Parathyroid adenoma (tissue), 2 donors: ENCODE data around the gene PLEKHA6.

Experiments used
- H2AFZ ChIP-seq: fragments of 300-600 bp; sonication (generic); one replicate; pipeline ENCODE4 v1.7.0; 2017; ENCODE audit warnings: antibody characterized with exemption, mild to moderate bottlenecking
- H3K27ac ChIP-seq: fragments of 300-600 bp; sonication (generic); one replicate; pipeline ENCODE4 v1.7.0; 2017
- H3K27me3 ChIP-seq: fragments of 300-600 bp; sonication (generic); one replicate; pipeline ENCODE4 v1.7.0; 2017; ENCODE audit warnings: low read length; ENCODE audit not compliant: control insufficient read depth, insufficient read depth
- H3K36me3 ChIP-seq: fragments of 300-600 bp; sonication (generic); one replicate; pipeline ENCODE4 v1.7.0; 2017; ENCODE audit warnings: low read length; ENCODE audit not compliant: control insufficient read depth, insufficient read depth
- H3K4me1 ChIP-seq: fragments of 300-600 bp; sonication (generic); one replicate; pipeline ENCODE4 v1.7.0; 2017; ENCODE audit warnings: control low read depth
- H3K4me2 ChIP-seq: fragments of 300-600 bp; sonication (generic); one replicate; pipeline ENCODE4 v1.7.0; 2017; ENCODE audit warnings: low read length
- H3K4me3 ChIP-seq: fragments of 300-600 bp; sonication (generic); one replicate; pipeline ENCODE4 v1.7.0; 2017; ENCODE audit warnings: low read depth, low read length
- H3K79me2 ChIP-seq: fragments of 300-600 bp; sonication (generic); one replicate; pipeline ENCODE4 v1.7.0; 2017; ENCODE audit warnings: control low read depth
- H3K9ac ChIP-seq: fragments of 300-600 bp; sonication (generic); one replicate; pipeline ENCODE4 v1.7.0; 2017; ENCODE audit warnings: mild to moderate bottlenecking
- H3K9me3 ChIP-seq: fragments of 300-600 bp; sonication (generic); one replicate; pipeline ENCODE4 v1.7.0; 2017; ENCODE audit warnings: low read length; ENCODE audit not compliant: control insufficient read depth
- TF ChIP-seq, protein P1 (sequence below): fragments of 300-600 bp; sonication (generic); IDR thresholded peaks from one replicate; pipeline ENCODE4 v1.7.0; 2017; ENCODE audit warnings: antibody characterized with exemption, mild to moderate bottlenecking
- donor health status: primary hyperparathyroidism.

Gene PLEKHA6

GRCh38 chr1:204359131-204359473 is 627 bp downstream of the PLEKHA6 start:
- Histone ChIP-seq H3K4me3 (no peak overlapping the region), H3K36me3 (no peaks in the 10 kb centered on the region), H3K4me2 (no peak overlapping the region), H3K9ac (no peak overlapping the region), H3K27ac (no peak overlapping the region), H3K9me3 (no peaks in the 10 kb centered on the region), H3K4me1 (no peaks in the 10 kb centered on the region), H3K27me3 (no peaks in the 10 kb centered on the region), H2AFZ (no peak overlapping the region), H3K79me2 (no peaks in the 10 kb centered on the region)
- TF ChIP-seq, protein P1, sequence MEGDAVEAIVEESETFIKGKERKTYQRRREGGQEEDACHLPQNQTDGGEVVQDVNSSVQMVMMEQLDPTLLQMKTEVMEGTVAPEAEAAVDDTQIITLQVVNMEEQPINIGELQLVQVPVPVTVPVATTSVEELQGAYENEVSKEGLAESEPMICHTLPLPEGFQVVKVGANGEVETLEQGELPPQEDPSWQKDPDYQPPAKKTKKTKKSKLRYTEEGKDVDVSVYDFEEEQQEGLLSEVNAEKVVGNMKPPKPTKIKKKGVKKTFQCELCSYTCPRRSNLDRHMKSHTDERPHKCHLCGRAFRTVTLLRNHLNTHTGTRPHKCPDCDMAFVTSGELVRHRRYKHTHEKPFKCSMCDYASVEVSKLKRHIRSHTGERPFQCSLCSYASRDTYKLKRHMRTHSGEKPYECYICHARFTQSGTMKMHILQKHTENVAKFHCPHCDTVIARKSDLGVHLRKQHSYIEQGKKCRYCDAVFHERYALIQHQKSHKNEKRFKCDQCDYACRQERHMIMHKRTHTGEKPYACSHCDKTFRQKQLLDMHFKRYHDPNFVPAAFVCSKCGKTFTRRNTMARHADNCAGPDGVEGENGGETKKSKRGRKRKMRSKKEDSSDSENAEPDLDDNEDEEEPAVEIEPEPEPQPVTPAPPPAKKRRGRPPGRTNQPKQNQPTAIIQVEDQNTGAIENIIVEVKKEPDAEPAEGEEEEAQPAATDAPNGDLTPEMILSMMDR, result no peak

- no peaks in the 10 kb centered on the region for H3K4me1 ChIP-seq
- H3K27me3 ChIP-seq, result no peaks in the 10 kb centered on the region
- H2AFZ ChIP-seq, result no peak overlapping the region
- no peak overlapping the region for H3K4me3 ChIP-seq
- no peak overlapping the region for H3K27ac ChIP-seq
- no peak overlapping the region for H3K4me2 ChIP-seq
- TF ChIP-seq, protein P1, result no peak
- no peaks in the 10 kb centered on the region for H3K9me3 ChIP-seq
- H3K36me3 ChIP-seq, result no peaks in the 10 kb centered on the region
- H3K9ac ChIP-seq, result no peak overlapping the region
- no peaks in the 10 kb centered on the region for H3K79me2 ChIP-seq
Measured at GRCh38 chr1:204358605-204359004, 1.1 kb downstream of the PLEKHA6 start.

- H3K4me3 ChIP-seq, result no peak overlapping the region
- no peak overlapping the region for H3K4me2 ChIP-seq
- H3K9me3 ChIP-seq, result no peaks in the 10 kb centered on the region
- no peak overlapping the region for H2AFZ ChIP-seq
- no peak overlapping the region for H3K9ac ChIP-seq
- H3K27ac ChIP-seq, result no peak overlapping the region
- no peaks in the 10 kb centered on the region for H3K36me3 ChIP-seq
- H3K27me3 ChIP-seq, result no peaks in the 10 kb centered on the region
- H3K4me1 ChIP-seq, result no peaks in the 10 kb centered on the region
- TF ChIP-seq, protein P1, result no peak
- no peaks in the 10 kb centered on the region for H3K79me2 ChIP-seq
Measured at GRCh38 chr1:204357551-204358490, 1.9 kb downstream of the PLEKHA6 start.

- Histone ChIP-seq H3K4me3 (no peak overlapping the region), H3K4me2 (no peak overlapping the region), H2AFZ (no peak overlapping the region), H3K27ac (no peak overlapping the region), H3K9me3 (no peaks in the 10 kb centered on the region), H3K27me3 (no peaks in the 10 kb centered on the region), H3K79me2 (no peaks in the 10 kb centered on the region), H3K36me3 (no peaks in the 10 kb centered on the region), H3K9ac (no peak overlapping the region), H3K4me1 (no peaks in the 10 kb centered on the region)
- TF ChIP-seq, protein P1, result no peak
Measured at GRCh38 chr1:204356997-204357396, 2.7 kb downstream of the PLEKHA6 start.

DNA sequence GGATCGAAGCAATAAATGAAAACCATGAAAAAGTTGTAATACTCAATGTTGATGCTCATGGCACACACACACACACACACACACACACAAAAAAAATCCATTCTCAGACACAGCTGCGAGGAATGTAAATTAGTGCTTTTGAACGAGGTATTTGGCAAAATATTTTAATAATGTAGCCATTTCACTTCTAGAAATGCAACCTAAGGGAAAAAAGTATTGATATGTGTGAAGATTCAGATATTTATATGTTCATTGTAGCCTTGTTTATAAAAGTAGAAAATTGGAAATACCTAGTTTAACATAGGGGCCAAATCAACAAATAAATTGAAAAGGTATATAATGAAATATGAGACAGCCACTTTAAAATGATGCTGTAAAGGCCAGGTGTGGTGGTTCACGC is 3.8 kb downstream of the PLEKHA6 start:
- no peaks in the 10 kb centered on the region for H3K4me1 ChIP-seq
- no peaks in the 10 kb centered on the region for H3K79me2 ChIP-seq
- no peak overlapping the region for H3K4me2 ChIP-seq
- H3K4me3 ChIP-seq, result no peak overlapping the region
- no peak overlapping the region for H3K9ac ChIP-seq
- H3K27me3 ChIP-seq, result no peaks in the 10 kb centered on the region
- no peaks in the 10 kb centered on the region for H3K36me3 ChIP-seq
- TF ChIP-seq, protein P1, result no peak
- H2AFZ ChIP-seq, result no peak overlapping the region
- no peak overlapping the region for H3K27ac ChIP-seq
- no peaks in the 10 kb centered on the region for H3K9me3 ChIP-seq
